Left cardiac atrium (tissue), 4 donors: ENCODE data around the gene CDPF1. TPM values are rescaled to one million over a fixed set of nuclear protein-coding genes. Genes with fewer than 3 reads are reported as not detected.
A peak's percentile ranks its signal among the peaks of the same experiment; 100 is the strongest.
"Not testable (repeated sequence)": the region's sequence is repeated elsewhere in the genome, so short reads cannot be mapped to it uniquely, and the experiment has no call there.

Experiments used
- ATAC-seq, 2 donors: fragments of 200-7000 bp; cut with Tn5 transposase; one replicate each; pipeline ENCODE4 v1.9.1; 2020; ENCODE audit warnings: mild to moderate bottlenecking in 2 of 2, moderate library complexity in 2 of 2
- DNase-seq: peaks from one replicate; pipeline ENCODE4 v3.0.0-alpha.2; 2020
- intact Hi-C, 2 donors: fragments of 100-400 bp; cut with DNase I; formaldehyde crosslinking; loops; one replicate each; pipeline versions ENCODE4 v1.14.1 to v1.15.1; 2022 to 2023
- total RNA-seq, 2 donors: library from RNA; stranded (reverse); fragmentation: NEBNext Ultra II Directional; extraction: Animal tissue kit (Norgen Biotek cat#: 25700); gene quantifications; one replicate each; pipeline ENCODE4 v1.2.1, GENCODE V29; 2021
- donor health status: DM: no; HTN: yes; CAD: no.
- donor health status: DM: no; HTN: yes; CAD: no; lungs with severe emphysema.
- donor health status: DM: yes; HTN: yes; CAD: no.
- donor health status: Dilated cardiomyopathy.

Gene CDPF1
- total RNA-seq, 2 donors from 2014 or later = 8.1 to 8.2 TPM

GRCh38 chr22:46202897-46203600 lies 47.0 kb downstream of the CDPF1 start:
- no peak for ATAC-seq
- intact Hi-C loops = no loop called here

GRCh38 chr22:46201059-46201757 lies 48.9 kb downstream of the CDPF1 start:
- intact Hi-C loops = no loop called here
- ATAC-seq = no peak
- no peak for DNase-seq

More at GRCh38 chr22:46202897-46203600, 47.0 kb downstream of the CDPF1 start:
- no peak for DNase-seq

- DNase-seq, intact Hi-C loops, ATAC-seq: not testable (repeated sequence)
Measured at GRCh38 chr22:46198806-46199205, 51.3 kb downstream of the CDPF1 start.

GRCh38 chr22:46198274-46198673 lies 51.8 kb downstream of the CDPF1 start:
- intact Hi-C loops = no loop called here
- DNase-seq (no peak), ATAC-seq (no peak)

- ATAC-seq (peak; percentile 81 to 94), DNase-seq (peak; percentile 63)
- intact Hi-C loops = no loop called here
Measured at GRCh38 chr22:46196278-46196677, 53.8 kb downstream of the CDPF1 start.

GRCh38 chr22:46195487-46196165 lies 54.5 kb downstream of the CDPF1 start:
- ATAC-seq = peak in 1 of 2 donors; percentile 19
- DNase-seq = no peak
- intact Hi-C loops = no loop called here

Other genes starting within 250 kb of the CDPF1 start
- gene PPARA, start 99.8 kb downstream of the CDPF1 start, total RNA-seq = 10 to 100 TPM; 49.6 to 66.2 TPM
- gene PKDREJ, start 13.1 kb upstream of the CDPF1 start, total RNA-seq = under 1 TPM; 0.12 to 0.13 TPM
- 10 to 100 TPM; 22.7 to 23.1 TPM for gene TTC38, start 17.7 kb upstream of the CDPF1 start, total RNA-seq
- under 1 TPM; 0.24 to 0.94 TPM for gene GTSE1, start 46.6 kb upstream of the CDPF1 start, total RNA-seq
- gene TRMU, start 85.4 kb upstream of the CDPF1 start, total RNA-seq = 10 to 100 TPM; 27.5 to 41.9 TPM